GM21786 (cell line): ENCODE measurements around the gene SULT1C3.
"Not testable (repeated sequence)": the region's sequence is repeated elsewhere in the genome, so short reads cannot be mapped to it uniquely, and the experiment has no call there.

Experiments used
- ATAC-seq: cut with Tn5 transposase; IDR thresholded peaks from one replicate; pipeline ENCODE4 v1.9.1; 2021; ENCODE audit not compliant: unreplicated experiment

The SULT1C3 gene

DNA sequence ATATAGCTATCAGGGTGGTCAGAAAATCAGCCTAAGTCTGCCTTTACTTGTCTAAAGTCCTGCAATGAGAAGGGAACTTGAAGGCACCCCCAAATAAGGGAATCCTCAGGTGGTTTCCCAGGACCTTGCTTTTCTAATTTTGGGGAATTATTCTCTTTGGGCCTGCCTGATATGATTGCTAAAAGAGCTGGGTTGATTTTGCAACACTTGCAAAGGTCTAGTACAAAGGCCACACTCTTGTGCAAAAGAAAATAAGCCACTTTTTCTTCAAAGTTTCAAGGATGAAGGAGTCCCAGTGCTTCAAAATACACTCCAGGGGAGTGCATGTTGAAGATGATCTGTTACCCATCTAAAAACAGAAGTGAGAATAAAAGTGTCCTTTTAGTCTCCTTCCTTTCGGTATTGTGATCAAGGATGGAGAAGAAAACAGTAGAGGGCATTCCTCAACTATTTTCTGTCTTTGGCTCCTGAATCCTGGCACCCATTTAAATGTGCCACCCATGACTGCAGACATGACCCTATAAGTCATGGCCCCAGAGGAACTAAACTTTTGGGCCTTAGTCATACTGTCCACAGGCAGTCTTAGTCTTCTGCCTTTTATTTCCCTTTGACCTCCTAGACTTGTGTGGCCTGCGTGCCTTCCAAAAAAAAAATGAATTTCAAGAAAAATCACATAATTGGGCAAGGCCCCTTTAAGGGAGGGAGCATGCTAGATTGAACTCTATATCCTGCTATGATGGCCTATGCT, 5.1 kb downstream of the SULT1C3 start:
- no peak for ATAC-seq

DNA sequence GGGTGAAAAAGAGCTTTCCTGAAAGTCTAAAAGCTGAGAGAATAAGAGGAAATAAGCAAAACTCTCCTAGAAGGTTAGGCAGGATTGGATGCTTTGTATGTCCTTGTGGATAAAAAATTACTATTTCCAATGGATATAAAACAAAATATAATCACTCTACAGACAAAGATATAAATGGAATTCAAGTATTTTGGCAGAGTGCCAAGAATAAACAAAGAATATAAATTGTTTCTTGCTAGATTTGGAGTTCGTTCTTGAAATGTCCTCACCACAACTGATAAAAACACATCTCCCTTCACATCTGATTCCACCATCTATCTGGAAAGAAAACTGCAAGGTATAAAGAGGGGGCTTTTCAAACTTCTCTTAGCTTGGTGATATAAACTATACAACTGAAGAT, 13.3 kb downstream of the SULT1C3 start:
- no peak for ATAC-seq

GRCh38 chr2:108257757-108258331, 18.1 kb downstream of the SULT1C3 start:
- ATAC-seq, result no peak

GRCh38 chr2:108260773-108261172, 21.0 kb downstream of the SULT1C3 start:
- ATAC-seq, result no peak

DNA sequence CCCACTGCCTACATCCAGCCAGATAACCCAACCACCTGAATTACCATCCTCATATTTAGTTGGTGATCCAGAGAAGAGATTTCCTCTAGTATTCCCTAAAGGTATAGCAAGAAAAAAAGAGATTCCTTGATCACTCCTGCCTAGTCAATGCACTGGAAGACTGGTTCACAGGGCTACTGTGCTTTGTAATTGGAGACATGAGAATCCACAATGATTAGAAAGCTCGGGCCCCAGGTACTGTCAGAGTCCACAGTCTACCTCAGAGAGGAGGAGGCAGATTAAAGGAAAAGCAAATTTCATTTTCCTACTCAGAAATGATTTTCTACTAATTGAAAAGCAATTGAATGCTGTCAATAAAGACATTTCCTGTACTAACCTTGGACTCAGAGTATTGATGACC, 22.3 kb downstream of the SULT1C3 start:
- no peak for ATAC-seq

- no peak for ATAC-seq
Observed at GRCh38 chr2:108263401-108263800, 23.6 kb downstream of the SULT1C3 start.

- ATAC-seq, result no peak
Observed at GRCh38 chr2:108266218-108266617, 26.4 kb downstream of the SULT1C3 start.

DNA sequence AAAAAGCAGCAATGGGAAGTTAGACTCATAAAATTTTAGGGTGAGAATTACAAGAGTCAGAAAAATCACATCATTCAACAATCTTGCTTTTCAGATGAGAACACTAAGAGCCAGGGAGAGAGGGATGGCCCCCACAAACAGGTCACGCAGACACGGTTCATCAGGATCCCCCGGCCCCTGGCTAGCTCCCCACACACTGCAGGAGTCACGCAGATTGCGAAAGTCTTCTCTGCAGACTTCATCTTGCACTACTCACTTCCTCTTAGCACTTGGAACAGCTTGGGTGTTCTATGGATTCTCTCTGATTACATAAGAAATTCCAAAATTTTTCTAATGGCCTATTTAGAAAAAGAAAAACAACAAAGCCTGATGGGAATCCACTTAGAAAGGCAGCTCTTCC, 27.3 kb downstream of the SULT1C3 start:
- no peak for ATAC-seq

GRCh38 chr2:108268001-108268400, 28.2 kb downstream of the SULT1C3 start:
- ATAC-seq, result no peak

- ATAC-seq, result no peak
Observed at GRCh38 chr2:108270346-108270745, 30.6 kb downstream of the SULT1C3 start.

- no peak for ATAC-seq
Observed at GRCh38 chr2:108270768-108271506, 31.2 kb downstream of the SULT1C3 start.

DNA sequence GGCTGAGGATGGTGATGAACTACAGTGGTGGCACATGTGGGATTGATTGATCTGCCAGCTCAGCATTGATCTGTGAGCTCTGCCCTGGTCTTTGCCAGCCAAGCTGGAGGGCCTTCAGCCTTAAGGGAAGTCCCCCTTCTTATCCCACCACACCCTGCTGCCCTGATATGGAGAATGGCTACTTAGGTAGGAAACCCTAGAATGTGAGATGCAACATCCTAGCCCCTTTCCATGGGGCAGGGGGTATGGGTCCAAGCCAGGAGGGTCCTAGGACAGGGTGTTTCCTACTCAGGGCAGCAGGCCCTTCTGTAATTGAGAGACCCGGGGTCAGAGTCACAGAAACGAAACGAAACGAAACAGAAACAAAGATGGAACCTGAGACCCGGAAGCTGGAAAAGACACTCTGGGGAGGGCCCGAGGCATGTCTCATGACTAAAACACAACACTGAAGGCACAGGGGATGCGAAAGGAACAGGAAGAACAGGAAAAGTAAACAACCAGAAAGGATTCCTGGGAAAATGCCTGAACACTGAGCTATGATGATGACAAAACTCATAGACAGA, 32.0 kb downstream of the SULT1C3 start:
- ATAC-seq, result no peak

- no peak for ATAC-seq
Observed at GRCh38 chr2:108278631-108279030, 38.9 kb downstream of the SULT1C3 start.

- ATAC-seq, result no peak
Observed at GRCh38 chr2:108279468-108279867, 39.7 kb downstream of the SULT1C3 start.

DNA sequence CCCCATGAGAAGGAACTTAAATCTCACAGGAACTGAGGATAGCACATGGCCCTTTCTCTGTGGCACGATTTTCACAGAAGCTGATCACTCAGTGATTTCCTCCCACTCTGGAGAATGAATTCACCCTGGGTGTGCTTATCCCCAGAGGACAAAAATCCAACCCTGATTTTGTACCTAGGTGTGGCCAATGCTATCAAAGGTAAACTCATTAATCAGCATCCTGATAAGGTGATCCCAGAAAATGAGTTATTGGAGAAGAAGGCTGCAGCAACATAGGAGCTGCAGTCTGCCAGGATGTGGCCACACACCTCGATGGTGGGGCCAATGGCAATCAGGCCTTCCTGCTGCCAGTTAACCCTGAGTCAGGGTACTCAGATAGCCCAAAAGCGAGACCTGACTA, 40.7 kb downstream of the SULT1C3 start:
- ATAC-seq, result no peak

DNA sequence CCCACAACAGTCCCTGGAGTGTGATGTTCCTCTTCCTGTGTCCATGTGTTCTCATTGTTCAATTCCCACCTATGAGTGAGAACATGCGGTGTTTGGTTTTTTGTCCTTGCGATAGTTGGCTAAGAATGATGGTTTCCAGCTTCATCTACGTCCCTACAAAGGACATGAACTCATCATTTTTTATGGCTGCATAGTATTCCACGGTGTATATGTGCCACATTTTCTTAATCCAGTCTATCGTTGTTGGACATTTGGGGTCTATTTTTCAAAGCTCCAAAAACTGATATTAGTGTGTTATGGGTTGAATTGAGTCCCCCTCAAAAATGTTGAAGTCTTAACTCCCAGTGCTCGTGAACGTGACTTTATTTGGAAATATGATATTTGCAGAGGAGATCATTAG, 44.8 kb downstream of the SULT1C3 start:
- ATAC-seq, result not testable (repeated sequence)

DNA sequence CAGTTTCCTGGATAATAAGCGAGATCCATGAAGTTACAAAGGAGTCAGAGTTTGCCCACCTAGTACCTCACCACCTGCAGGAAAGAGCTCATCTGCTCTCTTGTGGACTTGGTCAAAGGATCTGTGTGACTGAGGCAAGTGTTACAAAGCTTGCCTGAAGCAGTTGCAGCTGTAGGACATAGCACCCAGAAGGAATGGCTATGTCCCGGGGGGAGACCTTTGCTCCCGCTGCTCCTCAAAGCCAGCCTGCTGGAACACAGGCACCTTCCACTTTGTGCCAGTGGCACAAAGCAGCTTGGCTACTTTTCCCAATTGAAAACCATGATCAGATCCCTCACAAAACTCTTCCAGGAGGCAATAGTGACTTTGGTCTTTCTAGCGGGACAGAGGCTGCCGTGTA, 45.8 kb downstream of the SULT1C3 start:
- no peak for ATAC-seq

DNA sequence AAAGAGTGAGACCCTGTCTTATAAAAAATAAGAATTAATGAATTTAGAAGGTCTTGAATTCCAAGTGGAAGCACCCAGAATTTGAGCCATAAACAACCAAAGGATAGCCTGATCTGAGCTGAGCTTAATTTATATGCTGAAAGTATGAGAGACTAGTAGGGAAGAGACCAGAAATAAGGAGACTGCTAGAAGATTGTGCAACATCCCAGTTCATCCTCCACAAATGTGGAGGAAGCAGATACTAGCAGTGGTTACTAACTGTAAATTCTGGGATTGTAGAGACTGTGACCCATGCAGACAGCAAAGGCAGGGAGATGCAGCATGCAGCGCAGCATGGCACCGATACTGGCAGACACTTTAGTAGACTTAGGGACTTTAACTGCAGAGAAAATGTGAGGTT, 47.4 kb downstream of the SULT1C3 start:
- no peak for ATAC-seq

GRCh38 chr2:108288534-108289106, 48.9 kb downstream of the SULT1C3 start, which contains the start of gene SULT1C2:
SULT1C2 (plus strand) TSS chr2:108288895; CDS start chr2:108293668, 4,773 bp downstream.
- no peak for ATAC-seq

- ATAC-seq, result no peak
Observed at GRCh38 chr2:108293850-108294249, 54.1 kb downstream of the SULT1C3 start.

GRCh38 chr2:108297436-108298141, 57.8 kb downstream of the SULT1C3 start:
- ATAC-seq, result no peak
